K562 (cell line): ENCODE results near the gene MYOC. TPM values are rescaled to one million over a fixed set of nuclear protein-coding genes. Genes with fewer than 3 reads are reported as not detected.

Experiments
- ATAC-seq: fragments of 200-7000 bp; cut with Tn5 transposase; 3 replicates; pipeline ENCODE4 v1.9.1; 2020; ENCODE audit warnings: moderate library complexity
- BruUV-seq: library from RNA; stranded (reverse); fragments of 400-500 nt; replicated peaks from 2 replicates; lab custom pipeline; 2021; lab: Mats Ljungman, UMichigan
- CTCF ChIA-PET: fragments of 300-600 bp; formaldehyde crosslinking; extraction: SDS; loops from one replicate; lab custom pipeline; 2021; ENCODE audit warnings: low intra/inter-chr PET ratio; lab: Yijun Ruan, JAX
- POLR2A ChIA-PET: fragments of 300-600, 350-650 bp; sonication (Branson Sonifier 250); formaldehyde crosslinking; extraction: SDS; loops from one replicate; lab custom pipeline; 2021; ENCODE audit warnings: antibody characterized with exemption, inconsistent platforms; lab: Yijun Ruan, JAX
- DNase-seq, 4 experiments: peaks; one replicate each; pipeline versions ENCODE4 v3.0.0 to v3.0.0-alpha.2; 2011 to 2018; ENCODE audit warnings: low spot score in 3 of 4, mixed read lengths in 3 of 4; ENCODE audit errors: extremely low read depth in 1 of 4
- FAIRE-seq: peaks from 2 replicates; lab custom pipeline; 2011; peaks lifted over from hg19 to GRCh38; lab: Jason Lieb, UNC
- H2AFZ ChIP-seq: 2 replicates; pipeline ENCODE4 v1.6.0; 2011; ENCODE audit warnings: low read depth, low read length, control low read depth, inconsistent platforms
- H3K27ac ChIP-seq: fragments of 200-600 bp; 3 replicates; pipeline ENCODE4 v1.8.0; 2011; ENCODE audit warnings: low read depth, mild to moderate bottlenecking, control low read depth, inconsistent platforms, low read length, moderate library complexity, mixed read lengths; ENCODE audit errors: extremely low read depth
- H3K27me3 ChIP-seq, 2 experiments: fragments of 300-600 bp in 1 of 2; 2 replicates in 1 of 2; 3 replicates in 1 of 2; pipeline versions ENCODE4 v1.6.0 to v1.8.0; 2011; ENCODE audit warnings: inconsistent platforms in 2 of 2, low read length in 2 of 2, mild to moderate bottlenecking in 1 of 2, mixed read lengths in 1 of 2, moderate library complexity in 1 of 2; ENCODE audit not compliant: control insufficient read depth in 2 of 2, insufficient read depth in 2 of 2
- H3K36me3 ChIP-seq: fragments of 300-600 bp; 3 replicates; pipeline ENCODE4 v1.8.0; 2011; ENCODE audit warnings: mild to moderate bottlenecking, low read length, inconsistent platforms; ENCODE audit not compliant: control insufficient read depth, insufficient read depth
- H3K4me1 ChIP-seq, 2 experiments: fragments of 200-600 bp in 1 of 2; replicated peaks in 1 of 2; 2 replicates in 1 of 2; 3 replicates in 1 of 2; pipeline versions ENCODE4 v1.5.1 to v1.8.0; 2011; ENCODE audit warnings: inconsistent platforms in 2 of 2, low read length in 2 of 2, mild to moderate bottlenecking in 1 of 2, mixed read lengths in 1 of 2, moderate library complexity in 1 of 2; ENCODE audit not compliant: control insufficient read depth in 2 of 2, insufficient read depth in 2 of 2
- H3K4me2 ChIP-seq: 2 replicates; pipeline ENCODE4 v1.6.1; 2011; ENCODE audit warnings: low read length, control low read depth, inconsistent platforms, mixed read lengths; ENCODE audit not compliant: insufficient read depth
- H3K4me3 ChIP-seq: fragments of 200-600 bp; sonication (generic), shearing (Covaris generic); 2 replicates; pipeline ENCODE4 v1.5.1; 2016; ENCODE audit warnings: control low read depth, inconsistent platforms
- H3K79me2 ChIP-seq: fragments of 200-600 bp; 3 replicates; pipeline ENCODE4 v1.8.0; 2011; ENCODE audit warnings: low read length, inconsistent platforms; ENCODE audit not compliant: control insufficient read depth, insufficient read depth
- H3K9ac ChIP-seq, 2 experiments: 2 replicates each; pipeline versions ENCODE4 v1.6.0 to v1.6.1; 2011; ENCODE audit warnings: low read depth in 2 of 2, low read length in 2 of 2, control low read depth in 1 of 2, inconsistent platforms in 1 of 2, mild to moderate bottlenecking in 1 of 2, mixed read lengths in 1 of 2; ENCODE audit not compliant: insufficient read depth in 1 of 2
- H3K9me1 ChIP-seq: one replicate; pipeline ENCODE4 v1.6.0; 2011; ENCODE audit warnings: inconsistent platforms, mild to moderate bottlenecking, low read length, moderate library complexity; ENCODE audit not compliant: control insufficient read depth, insufficient read depth
- H3K9me3 ChIP-seq: replicated peaks from 2 replicates; pipeline ENCODE4 v1.5.1; 2011; ENCODE audit warnings: low read depth, low read length, inconsistent platforms; ENCODE audit not compliant: control insufficient read depth, insufficient read depth
- H4K20me1 ChIP-seq: replicated peaks from 2 replicates; pipeline ENCODE4 v1.6.1; 2011; ENCODE audit warnings: low read length, inconsistent platforms, mixed read lengths; ENCODE audit not compliant: control insufficient read depth, insufficient read depth
- CC2D1A ChIP-seq: fragments of 450-650 bp; IDR thresholded peaks from 2 replicates; pipeline ENCODE4 v1.6.1; 2017; ENCODE audit warnings: mild to moderate bottlenecking
- COPS2 ChIP-seq: fragments of 450-650 bp; conservative IDR thresholded peaks from 2 replicates; pipeline ENCODE4 v1.6.1; 2016; ENCODE audit warnings: mild to moderate bottlenecking, moderate library complexity
- ETV1 ChIP-seq: fragments of 450-650 bp; conservative IDR thresholded peaks from 2 replicates; pipeline ENCODE4 v1.6.1; 2016; ENCODE audit warnings: missing genetic modification characterization, control low read depth, low read depth, missing compliant biosample characterization
- FOS ChIP-seq: IDR thresholded peaks from 3 replicates; pipeline ENCODE4 v1.6.1; 2011; ENCODE audit not compliant: insufficient read length; ENCODE audit errors: extremely low read depth
- FOSL1 ChIP-seq: fragments of 200-800 bp; sonication (Bioruptor generic); conservative IDR thresholded peaks from 2 replicates; pipeline ENCODE4 v1.6.1; 2016; ENCODE audit warnings: missing genetic modification characterization, missing compliant biosample characterization
- FOXA1 ChIP-seq: fragments of 450-650 bp; IDR thresholded peaks from 2 replicates; pipeline ENCODE4 v1.6.1; 2016; ENCODE audit warnings: mild to moderate bottlenecking, borderline replicate concordance
- HIVEP1 ChIP-seq: fragments of 250-450 bp; sonication (Bioruptor Pico); IDR thresholded peaks from 2 replicates; pipeline ENCODE4 v1.4.0; 2020; ENCODE audit warnings: mild to moderate bottlenecking
- KHSRP ChIP-seq: fragments of 450-650 bp; IDR thresholded peaks from 2 replicates; pipeline ENCODE4 v1.6.1; 2017
- POLR2A ChIP-seq: fragments of 450-650 bp; conservative IDR thresholded peaks from 2 replicates; pipeline ENCODE4 v1.6.1; 2016
- POLR2G ChIP-seq: fragments of 200-400 bp; formaldehyde crosslinking; IDR thresholded peaks from 2 replicates; pipeline ENCODE4 v1.6.1; 2017; ENCODE audit warnings: low read depth, mild to moderate bottlenecking, antibody characterized with exemption, low read length, moderate library complexity
- SMAD2 ChIP-seq: fragments of 150-350 bp; IDR thresholded peaks from 2 replicates; pipeline ENCODE4 v1.6.1; 2014; ENCODE audit warnings: low read depth, mild to moderate bottlenecking, low read length
- SMARCA4 ChIP-seq: fragments of 450-650 bp; IDR thresholded peaks from 2 replicates; pipeline ENCODE4 v1.6.1; 2016
- SUPT5H ChIP-seq: fragments of 450-650 bp; IDR thresholded peaks from 2 replicates; pipeline ENCODE4 v1.6.1; 2016
- ZNF449 ChIP-seq: fragments of 250-450 bp; sonication (Bioruptor Pico); IDR thresholded peaks from 2 replicates; pipeline ENCODE4 v1.8.0; 2022; ENCODE audit warnings: moderate library complexity, mild to moderate bottlenecking, inconsistent platforms
- WGBS: fragments of 100-300 bp; shearing (Covaris generic); methylation state at CpG from one replicate; pipeline ENCODE4 v1.1.6; 2016; ENCODE audit warnings: low coverage, mixed read lengths; ENCODE audit not compliant: insufficient coverage; ENCODE audit errors: missing lambda C conversion rate; 5-methylcytosine and 5-hydroxymethylcytosine counted together
- in situ Hi-C: fragments of 300-500 bp; cut with MboI; formaldehyde crosslinking; loops from 4 replicates; pipeline ENCODE4 v1.15.0; 2018; ENCODE audit warnings: inconsistent platforms, mixed read lengths
- intact Hi-C: fragments of 100-400 bp; cut with micrococcal nuclease; formaldehyde crosslinking; loops from 2 replicates; pipeline ENCODE4 v1.14.2; 2022
- polyA plus RNA-seq, 8 experiments: library from polyadenylated mRNA; depleted of rRNA in 4 of 8; stranded (reverse) in 5 of 8; unstranded in 3 of 8; fragments of >200 nt; fragmentation: Nextera tagmentation in 2 of 8; fragmentation: Illumina TruSeq in 1 of 8; extraction: Ambion mirVana in 2 of 8; extraction: Trizol in 1 of 8; gene quantifications; 2 replicates each; pipeline versions ENCODE4 v1.2.1 to v1.2.3, GENCODE V29; 2011 to 2014; ENCODE audit warnings: inconsistent platforms in 1 of 8, missing spikeins in 1 of 8
- total RNA-seq, 7 experiments: library from RNA; depleted of rRNA in 6 of 7; stranded (reverse); fragments of >200 nt in 6 of 7; fragmentation: Illumina TruSeq in 2 of 7; extraction: Trizol in 2 of 7; gene quantifications; 2 replicates each; pipeline versions ENCODE4 v1.2.1 to v1.2.3, GENCODE V29; 2011 to 2021; ENCODE audit warnings: low replicate concordance in 1 of 7

The MYOC gene
- total and polyA plus RNA-seq, 9 of the 15 experiments (the other 6 are each of a cell fraction or from before 2014, with no cell fraction given) = not detected

- TF ChIP-seq ZNF449 (CRISPR knock-in tag) (no peak), HIVEP1 (CRISPR knock-in tag) (no peak), CC2D1A (no peak), SMARCA4 (no peak), FOXA1 (no peak), SMAD2 (no peak), KHSRP (no peak), FOSL1 (tag) (no peak)
These were observed 56.4 kb downstream of the MYOC start (continued) for GRCh38 chr1:171596119-171596518.

- H3K36me3 ChIP-seq = peaks cover 30% of the 10 kb centered on the region
- no TSS peak for BruUV-seq
- CTCF ChIA-PET = no interaction called here
These were observed 57.2 kb downstream of the MYOC start for GRCh38 chr1:171595324-171595723.

More at GRCh38 chr1:171595324-171595723, 57.2 kb downstream of the MYOC start:
- no peak for DNase-seq
- Histone ChIP-seq H3K9ac (no peak overlapping the region), H4K20me1 (no peaks in the 10 kb centered on the region), H3K27ac (no peak overlapping the region), H3K27me3 (no peaks in the 10 kb centered on the region), H2AFZ (no peak overlapping the region), H3K4me2 (no peak overlapping the region), H3K79me2 (no peaks in the 10 kb centered on the region), H3K4me1 (no peaks in the 10 kb centered on the region), H3K9me3 (no peaks in the 10 kb centered on the region), H3K4me3 (no peak overlapping the region), H3K9me1 (no peaks in the 10 kb centered on the region)
- TF ChIP-seq FOS (no peak), SUPT5H (peak; percentile 11; the same call in 1 of the 2 replicates), ETV1 (tag) (no peak), POLR2G (peak; percentile 36; the same call in 1 of the 2 replicates), COPS2 (no peak), POLR2A (peak; percentile 19; the same call in 1 of the 2 replicates)
- in situ Hi-C loops (no loop called here), intact Hi-C loops (no loop called here)
- FAIRE-seq = no peak
- WGBS = 50% methylated on average over 1 of the region's 1 CpG
- POLR2A ChIA-PET = interaction anchor here (1.2 to 1.5 kb wide), 2 partner anchors 11 to 18 kb away, joined by 3 to 7 read pairs; no protein-coding TSS in a partner anchor
- ATAC-seq = peak; percentile 33
